Measurements from ENCODE around the gene PCSK2. TPM values are rescaled to one million over a fixed set of nuclear protein-coding genes. Genes with fewer than 3 reads are reported as not detected.

Gene PCSK2
- total RNA-seq, 4 donors from 2014 or later: 5.3 to 18.1 (median 10.9) TPM

- WGBS, 2 donors: 45 to 47% methylated on average over 3 of the region's 3 CpGs
- no peak for DNase-seq (ENCODE audit: low spot score in 2 of 2)
- intact Hi-C loops (cut with DNase I; ENCODE audit: low total_unique reads): no loop called here
- H3K4me3 ChIP-seq (ENCODE audit: low read depth, poor library complexity, severe bottlenecking): no peak overlapping the region
- TF ChIP-seq POLR2A (IDR thresholded peaks at IDR 0.05) (no peak), CTCF (IDR thresholded peaks at IDR 0.05) (no peak)
These were observed 179.3 kb downstream of the PCSK2 start for GRCh38 chr20:17406051-17406590.

- H3K4me3 ChIP-seq (ENCODE audit: low read depth, poor library complexity, severe bottlenecking): no peak overlapping the region
- WGBS, 2 donors: 68% methylated on average over 5 of the region's 5 CpGs
- DNase-seq (ENCODE audit: low spot score in 2 of 2): no peak
- TF ChIP-seq CTCF (IDR thresholded peaks at IDR 0.05): no peak
- TF ChIP-seq POLR2A (IDR thresholded peaks at IDR 0.05): no peak
- intact Hi-C loops (cut with DNase I; ENCODE audit: low total_unique reads): no loop called here
These were observed 180.7 kb downstream of the PCSK2 start for GRCh38 chr20:17407550-17407949.

- DNase-seq (ENCODE audit: low spot score in 2 of 2): no peak
- no peak for TF ChIP-seq POLR2A (IDR thresholded peaks at IDR 0.05)
- no peak overlapping the region for H3K4me3 ChIP-seq (ENCODE audit: low read depth, poor library complexity, severe bottlenecking)
- WGBS, 2 donors: 88 to 90% methylated on average over 3 of the region's 3 CpGs
- intact Hi-C loops (cut with DNase I; ENCODE audit: low total_unique reads): no loop called here
These were observed 190.4 kb downstream of the PCSK2 start for GRCh38 chr20:17417225-17417624.

- no peak overlapping the region for H3K4me3 ChIP-seq (ENCODE audit: low read depth, poor library complexity, severe bottlenecking)
- TF ChIP-seq POLR2A (IDR thresholded peaks at IDR 0.05) (no peak), CTCF (IDR thresholded peaks at IDR 0.05) (no peak)
- 47 to 50% methylated on average over 4 of the region's 4 CpGs for WGBS, 2 donors
- no peak for DNase-seq (ENCODE audit: low spot score in 2 of 2)
- intact Hi-C loops (cut with DNase I; ENCODE audit: low total_unique reads): no loop called here
These were observed 191.9 kb downstream of the PCSK2 start for GRCh38 chr20:17418737-17419136.

GRCh38 chr20:17419479-17420041, 192.7 kb downstream of the PCSK2 start:
- TF ChIP-seq POLR2A (IDR thresholded peaks at IDR 0.05): no peak
- no peak for TF ChIP-seq CTCF (IDR thresholded peaks at IDR 0.05)
- no peak for DNase-seq (ENCODE audit: low spot score in 2 of 2)
- no peak overlapping the region for H3K4me3 ChIP-seq (ENCODE audit: low read depth, poor library complexity, severe bottlenecking)
- intact Hi-C loops (cut with DNase I; ENCODE audit: low total_unique reads): no loop called here
- 43 to 54% methylated on average over 3 of the region's 3 CpGs for WGBS, 2 donors

GRCh38 chr20:17421493-17421892, 194.7 kb downstream of the PCSK2 start:
- intact Hi-C loops (cut with DNase I; ENCODE audit: low total_unique reads): no loop called here
- TF ChIP-seq CTCF (IDR thresholded peaks at IDR 0.05) (no peak), POLR2A (IDR thresholded peaks at IDR 0.05) (no peak)
- DNase-seq (ENCODE audit: low spot score in 2 of 2): no peak
- H3K4me3 ChIP-seq (ENCODE audit: low read depth, poor library complexity, severe bottlenecking): no peak overlapping the region
- 54 to 81% methylated on average over 1 of the region's 1 CpG for WGBS, 2 donors

Measured in lower leg skin (tissue), 4 donors.